Pancreas (tissue), 10 donors: ENCODE measurements around the gene MTA1. TPM values are rescaled to one million over a fixed set of nuclear protein-coding genes. Genes with fewer than 3 reads are reported as not detected.

Source experiments
- ATAC-seq, 4 donors: fragments of 200-7000 bp; cut with Tn5 transposase; one replicate each; pipeline versions ENCODE4 v1.8.0 to v1.9.1; 2020; ENCODE audit warnings: mild to moderate bottlenecking in 4 of 4, moderate library complexity in 4 of 4
- DNase-seq, 6 donors: peaks; one replicate each; pipeline ENCODE4 v3.0.0-alpha.2; 2020
- FAIRE-seq: peaks from 2 replicates; lab custom pipeline; 2012; peaks lifted over from hg19 to GRCh38; lab: Jason Lieb, UNC
- H3K27ac ChIP-seq, 4 donors: fragments of 200-600 bp; sonication (generic); 1 replicate in 3 of 4; 2 replicates in 1 of 4; pipeline versions ENCODE4 v1.5.0 to v1.8.0; 2020
- H3K27me3 ChIP-seq, 4 donors: fragments of 200-600 bp; one replicate each; pipeline ENCODE4 v1.8.0; 2021
- H3K36me3 ChIP-seq, 3 donors: fragments of 200-600 bp; sonication (generic) in 1 of 3; one replicate each; pipeline versions ENCODE4 v1.5.0 to v1.8.0; 2020 to 2021
- H3K4me1 ChIP-seq, 3 donors: fragments of 200-600 bp; one replicate each; pipeline ENCODE4 v1.8.0; 2021
- H3K4me3 ChIP-seq, 4 donors: fragments of 200-600 bp; sonication (generic) in 2 of 4; one replicate each; pipeline versions ENCODE4 v1.5.0 to v1.8.0; 2020 to 2021
- H3K9me3 ChIP-seq, 4 donors: fragments of 200-600 bp; one replicate each; pipeline ENCODE4 v1.8.0; 2021
- WGBS, 2 donors: extraction: QIAGEN DNeasy Blood & Tissue Kit; methylation state at CpG; one replicate each; pipeline ENCODE4 v1.1.7; 2013; 5-methylcytosine and 5-hydroxymethylcytosine counted together
- intact Hi-C, 3 donors: fragments of 100-400 bp; cut with DNase I; formaldehyde crosslinking; loops; one replicate each; pipeline versions ENCODE4 v1.11.1 to v1.14.2; 2022
- polyA plus RNA-seq, 2 donors: library from polyadenylated mRNA; stranded (reverse); fragments of 200-250 nt; gene quantifications; one replicate each; pipeline ENCODE4 v1.2.3, GENCODE V29; 2013
- total RNA-seq, 6 donors: library from RNA; stranded (reverse); fragmentation: NEBNext Ultra II Directional in 4 of 6; extraction: Animal tissue kit (Norgen Biotek cat#: 25700) in 4 of 6; gene quantifications; one replicate each; pipeline versions ENCODE4 v1.2.1 to v1.2.4, GENCODE V29; 2021 to 2023
- TF ChIP-seq, protein P1 (sequence below), 4 donors: fragments of 200-600 bp; sonication (generic) in 3 of 4; IDR thresholded peaks; one replicate each; pipeline versions ENCODE4 v1.5.0 to v1.8.0; 2021; ENCODE audit warnings: antibody characterized with exemption in 4 of 4
- donor health status: healthy with polysubstance abuse.
- donor health status: DM: no; HTN: no; CAD: no; lungs with moderate emphysema.
- donor health status: DM: no; HTN: no; CAD: no.
- donor health status: control.
- donor health status: control.
- donor health status: Bipolar disorder and iron deficiency.
- donor health status: DM: yes; HTN: yes; CAD: no.
- donor health status: DM: no; HTN: no; CAD: no.
- donor health status: DM: no; HTN: no; CAD: no.
- donor health status: DM: yes; HTN: yes; CAD: no.

Gene MTA1
- total and polyA plus RNA-seq, 8 donors, result 34.8 to 138 (median 53.2) TPM

DNA sequence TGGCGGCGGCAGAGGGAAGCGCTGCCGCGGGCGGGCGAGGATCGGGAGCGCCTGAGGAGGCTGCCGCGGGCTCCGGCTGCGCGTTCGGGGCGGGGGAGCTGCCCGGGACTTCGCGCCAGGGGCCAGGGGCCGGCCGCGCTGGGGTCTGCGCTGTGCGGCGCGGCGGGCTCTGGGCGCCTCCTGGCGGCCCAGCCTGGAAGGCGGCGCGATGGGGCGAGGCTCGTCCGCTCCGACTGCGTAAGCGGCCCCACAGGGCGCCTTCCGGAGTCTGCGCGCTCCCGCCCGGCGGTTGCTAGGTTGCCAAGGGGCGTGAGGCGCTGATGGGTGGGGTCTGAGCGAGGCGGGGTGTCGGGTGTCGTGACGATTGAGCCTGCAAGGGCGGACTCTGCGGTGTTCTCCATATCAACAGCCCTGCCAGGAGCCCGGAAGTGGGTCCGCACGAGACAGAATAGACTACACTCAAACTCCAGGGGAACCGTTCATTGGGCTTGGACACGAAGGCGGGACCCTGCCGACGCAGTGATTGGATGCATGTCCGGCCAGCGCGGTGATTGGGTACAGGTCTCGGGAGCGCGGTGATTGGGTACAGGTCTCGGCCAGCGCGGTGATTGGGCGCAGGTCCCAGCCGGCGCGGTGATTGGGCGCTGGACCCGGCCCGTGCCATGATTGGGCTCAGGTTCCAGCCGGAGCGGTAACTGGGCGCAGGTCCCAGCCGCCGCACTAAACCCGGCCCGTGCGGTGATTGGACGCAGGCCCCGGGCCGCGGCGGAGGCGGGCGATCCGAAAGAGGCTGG is 71.1 kb downstream of the MTA1 start, which contains the start of gene TEDC1:
TEDC1 (plus strand) TSS at position 675 of the 794 bp plus-strand sequence. CDS start 130 bp downstream, outside the sequence.
- Histone ChIP-seq H3K36me3 (no peaks in the 10 kb centered on the region), H3K4me1 (peaks cover 0 to 24% (median 4%) of the 10 kb centered on the region in 3 donors), H3K9me3 (no peaks in the 10 kb centered on the region), H3K27ac (peak within 1 kb of the TSS; percentile 92 to 98 (median 96)), H3K27me3 (peaks cover 0 to 11% (median 0%) of the 10 kb centered on the region in 4 donors), H3K4me3 (peak within 1 kb of the TSS; percentile 54 to 92 (median 58))
- TF ChIP-seq, protein P1, sequence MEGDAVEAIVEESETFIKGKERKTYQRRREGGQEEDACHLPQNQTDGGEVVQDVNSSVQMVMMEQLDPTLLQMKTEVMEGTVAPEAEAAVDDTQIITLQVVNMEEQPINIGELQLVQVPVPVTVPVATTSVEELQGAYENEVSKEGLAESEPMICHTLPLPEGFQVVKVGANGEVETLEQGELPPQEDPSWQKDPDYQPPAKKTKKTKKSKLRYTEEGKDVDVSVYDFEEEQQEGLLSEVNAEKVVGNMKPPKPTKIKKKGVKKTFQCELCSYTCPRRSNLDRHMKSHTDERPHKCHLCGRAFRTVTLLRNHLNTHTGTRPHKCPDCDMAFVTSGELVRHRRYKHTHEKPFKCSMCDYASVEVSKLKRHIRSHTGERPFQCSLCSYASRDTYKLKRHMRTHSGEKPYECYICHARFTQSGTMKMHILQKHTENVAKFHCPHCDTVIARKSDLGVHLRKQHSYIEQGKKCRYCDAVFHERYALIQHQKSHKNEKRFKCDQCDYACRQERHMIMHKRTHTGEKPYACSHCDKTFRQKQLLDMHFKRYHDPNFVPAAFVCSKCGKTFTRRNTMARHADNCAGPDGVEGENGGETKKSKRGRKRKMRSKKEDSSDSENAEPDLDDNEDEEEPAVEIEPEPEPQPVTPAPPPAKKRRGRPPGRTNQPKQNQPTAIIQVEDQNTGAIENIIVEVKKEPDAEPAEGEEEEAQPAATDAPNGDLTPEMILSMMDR (IDR thresholded peaks at IDR 0.05), result peak; percentile 47 to 87 (median 68)
- FAIRE-seq, result peak; percentile 97
- peak; percentile 78 to 88 (median 81) for ATAC-seq
- intact Hi-C loops, result no loop called here
- WGBS, 2 donors, result 0% methylated on average over 78 to 94 of the region's 94 CpGs
- peak; percentile 98 to 100 (median 100) for DNase-seq

DNA sequence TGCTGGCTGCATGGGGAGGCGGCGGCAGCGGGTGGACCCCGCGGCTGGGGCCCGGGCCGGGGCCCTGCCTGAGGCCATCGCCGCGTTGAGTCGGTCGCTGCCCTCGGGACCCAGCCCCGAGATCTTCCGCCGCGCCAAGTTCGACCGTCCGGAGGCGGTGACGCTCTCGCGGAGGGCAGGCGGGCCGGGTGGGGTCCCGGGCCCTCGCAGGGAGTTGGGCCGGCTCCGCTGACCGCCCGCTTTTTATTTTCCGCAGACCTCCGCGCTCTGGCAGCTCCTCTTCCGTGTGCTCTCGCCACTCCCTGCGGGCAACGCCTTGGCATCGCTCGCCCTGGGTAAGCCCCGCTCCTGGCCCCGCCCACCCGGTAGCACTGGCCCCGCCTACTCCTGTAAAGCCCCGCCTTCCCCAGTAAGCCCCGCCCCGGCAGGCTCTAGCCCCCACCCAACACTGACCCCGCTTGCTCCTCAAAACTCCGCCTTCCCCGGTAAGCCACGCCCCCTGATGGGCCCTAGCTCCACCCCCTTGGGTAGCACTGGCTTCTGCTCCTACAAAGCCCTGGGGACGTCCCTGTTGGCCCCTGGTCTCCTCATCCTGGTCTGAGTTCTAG is 71.8 kb downstream of the MTA1 start:
- FAIRE-seq, result no peak
- TF ChIP-seq, protein P1 (IDR thresholded peaks at IDR 0.05), result no peak
- peak overlapping the region; percentile 54 to 69 (median 58) for H3K4me3 ChIP-seq
- H3K27ac ChIP-seq, result peak overlapping the region; percentile 65 to 92 (median 74)
- H3K9me3 ChIP-seq, result no peaks in the 10 kb centered on the region
- H3K36me3 ChIP-seq, result no peaks in the 10 kb centered on the region
- intact Hi-C loops, result no loop called here
- no peak for ATAC-seq
- 1 to 2% methylated on average over 29 to 53 of the region's 53 CpGs for WGBS, 2 donors
- peaks cover 0 to 11% (median 0%) of the 10 kb centered on the region in 4 donors for H3K27me3 ChIP-seq
- peak; percentile 53 to 91 (median 82) for DNase-seq
- peaks cover 0 to 17% (median 4%) of the 10 kb centered on the region in 3 donors for H3K4me1 ChIP-seq

DNA sequence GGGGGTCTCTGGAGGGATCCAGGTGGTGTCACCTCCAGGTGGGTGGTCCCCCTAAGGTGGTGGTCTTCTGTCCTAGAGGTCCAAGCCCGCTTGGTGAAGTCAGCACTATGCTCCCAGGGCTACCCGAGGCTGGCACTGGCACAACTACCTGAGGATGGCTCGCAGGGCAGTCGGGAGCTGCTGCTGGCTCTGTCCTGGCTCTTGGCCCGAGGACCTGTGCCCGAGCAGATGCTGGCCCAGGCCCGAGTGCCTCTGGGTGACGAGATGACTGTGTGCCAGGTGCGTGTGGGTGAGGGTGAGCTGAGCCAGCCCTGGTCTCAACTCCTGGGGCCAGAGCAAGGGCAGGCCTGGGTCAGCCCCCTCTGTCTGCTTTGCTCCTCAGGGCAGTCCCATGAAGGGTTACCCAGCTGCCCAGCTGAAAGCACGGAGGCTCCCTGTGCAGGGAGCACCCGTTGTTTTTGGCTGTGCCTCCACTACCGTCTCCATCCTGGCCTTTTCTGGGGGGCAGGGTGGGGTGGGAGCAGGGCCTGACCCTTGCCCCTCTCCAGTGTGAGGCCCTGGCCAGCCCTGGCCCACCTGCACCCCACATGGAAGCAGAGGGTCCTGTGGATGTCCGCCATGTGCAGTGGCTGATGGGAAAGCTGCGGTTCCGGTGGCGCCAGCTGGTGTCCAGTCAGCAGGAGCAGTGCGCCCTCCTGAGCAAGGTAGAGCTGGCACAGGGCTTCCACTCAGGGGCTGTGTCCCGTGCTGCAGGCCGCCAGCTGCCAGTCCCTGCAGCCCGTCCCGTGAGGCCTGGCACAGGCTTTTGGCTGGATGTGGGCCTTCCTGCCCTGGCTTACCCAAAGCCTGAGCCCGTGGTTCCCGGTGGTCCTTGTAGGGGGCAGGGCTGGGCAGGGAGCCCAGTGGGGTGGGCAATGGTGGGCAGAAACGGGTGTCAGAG is 72.7 kb downstream of the MTA1 start:
- intact Hi-C loops, result no loop called here
- peaks cover 0 to 12% (median 4%) of the 10 kb centered on the region in 3 donors for H3K4me1 ChIP-seq
- TF ChIP-seq, protein P1 (IDR thresholded peaks at IDR 0.05), result no peak
- H3K4me3 ChIP-seq, result no peak overlapping the region
- DNase-seq (peak; percentile 36 to 89 (median 60)), ATAC-seq (no peak), FAIRE-seq (no peak)
- H3K27me3 ChIP-seq, result peaks cover 0 to 4% (median 0%) of the 10 kb centered on the region in 4 donors
- 65 to 72% methylated on average over 24 of the region's 24 CpGs for WGBS, 2 donors
- no peaks in the 10 kb centered on the region for H3K9me3 ChIP-seq
- no peaks in the 10 kb centered on the region for H3K36me3 ChIP-seq
- no peak overlapping the region for H3K27ac ChIP-seq

DNA sequence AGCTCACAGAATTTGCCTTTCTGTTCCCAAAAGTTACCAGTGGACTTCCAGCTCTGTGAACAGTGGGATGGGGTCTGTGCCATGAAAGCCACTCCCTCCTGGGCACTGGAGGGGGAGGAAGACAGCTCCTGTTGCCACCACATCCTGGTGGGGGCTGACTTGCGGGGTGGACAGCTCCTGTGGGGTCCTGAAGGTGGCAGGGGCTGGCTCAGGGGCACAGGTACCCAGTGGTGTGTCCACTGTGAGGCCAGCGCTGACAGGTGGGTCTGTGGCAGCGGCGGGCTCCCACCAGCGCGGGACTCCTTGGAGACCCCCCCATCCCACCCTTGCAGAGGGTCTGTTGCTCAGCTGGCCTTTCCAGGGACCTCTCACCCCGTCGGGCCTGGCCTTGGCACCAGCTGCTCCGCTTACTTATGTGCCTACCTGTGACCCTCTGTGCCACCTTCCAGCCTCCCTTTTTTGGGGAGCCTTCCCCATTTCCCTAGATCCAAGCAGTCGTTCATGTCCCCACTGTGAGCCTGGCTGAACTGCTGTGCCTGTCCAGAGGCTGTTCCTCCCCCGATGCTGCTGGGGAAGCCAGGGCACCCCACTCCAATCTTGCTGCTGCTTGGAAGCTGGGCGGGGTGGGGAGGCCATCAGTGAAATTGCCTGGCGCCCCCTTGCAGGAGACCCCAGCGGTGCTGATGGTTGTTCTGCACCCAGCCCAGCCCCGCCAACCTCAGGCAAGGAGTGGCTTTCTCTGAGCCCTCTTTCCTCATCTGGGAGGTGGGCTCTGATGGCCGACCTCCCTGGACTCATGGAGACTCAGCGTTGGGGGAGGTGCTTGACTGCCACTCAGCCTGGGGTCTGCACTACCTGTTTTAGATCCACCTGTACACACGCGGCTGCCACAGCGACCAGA is 73.6 kb downstream of the MTA1 start:
- FAIRE-seq (no peak), DNase-seq (peak in 5 of 6 donors; percentile 18 to 78 (median 45)), ATAC-seq (no peak)
- Histone ChIP-seq H3K4me3 (no peak overlapping the region), H3K27ac (no peak overlapping the region), H3K4me1 (peaks cover 0 to 6% (median 4%) of the 10 kb centered on the region in 3 donors), H3K9me3 (no peaks in the 10 kb centered on the region), H3K27me3 (peaks cover 0 to under 1% (median 0%) of the 10 kb centered on the region in 4 donors), H3K36me3 (no peaks in the 10 kb centered on the region)
- WGBS, 2 donors, result 82 to 83% methylated on average over 11 to 20 of the region's 20 CpGs
- TF ChIP-seq, protein P1 (IDR thresholded peaks at IDR 0.05), result no peak
- intact Hi-C loops, result no loop called here
